Left cardiac atrium (tissue), 4 donors: ENCODE data around the gene SMIM22. TPM values are rescaled to one million over a fixed set of nuclear protein-coding genes. Genes with fewer than 3 reads are reported as not detected.

Experiments
- ATAC-seq, 2 donors: fragments of 200-7000 bp; cut with Tn5 transposase; one replicate each; pipeline ENCODE4 v1.9.1; 2020; ENCODE audit warnings: mild to moderate bottlenecking in 2 of 2, moderate library complexity in 2 of 2
- DNase-seq: peaks from one replicate; pipeline ENCODE4 v3.0.0-alpha.2; 2020
- intact Hi-C, 2 donors: fragments of 100-400 bp; cut with DNase I; formaldehyde crosslinking; loops; one replicate each; pipeline versions ENCODE4 v1.14.1 to v1.15.1; 2022 to 2023
- total RNA-seq, 2 donors: library from RNA; stranded (reverse); fragmentation: NEBNext Ultra II Directional; extraction: Animal tissue kit (Norgen Biotek cat#: 25700); gene quantifications; one replicate each; pipeline ENCODE4 v1.2.1, GENCODE V29; 2021
- donor health status: DM: no; HTN: yes; CAD: no.
- donor health status: DM: no; HTN: yes; CAD: no; lungs with severe emphysema.
- donor health status: DM: yes; HTN: yes; CAD: no.
- donor health status: Dilated cardiomyopathy.

Gene SMIM22
- total RNA-seq, 2 donors from 2014 or later = not detected

GRCh38 chr16:4790261-4790660 is 4.9 kb upstream of the SMIM22 start:
- DNase-seq (no peak), ATAC-seq (no peak)
- intact Hi-C loops = no loop called here

GRCh38 chr16:4790871-4791270 is 4.3 kb upstream of the SMIM22 start:
- no peak for ATAC-seq
- intact Hi-C loops = no loop called here
- DNase-seq = no peak

- intact Hi-C loops = no loop called here
- DNase-seq = no peak
- ATAC-seq = no peak
Observed at GRCh38 chr16:4792951-4793513, 2.1 kb upstream of the SMIM22 start.

- intact Hi-C loops = no loop called here
- DNase-seq = no peak
- ATAC-seq = no peak
Observed at GRCh38 chr16:4795828-4796572, 831 bp downstream of the SMIM22 start.

- intact Hi-C loops = no loop called here
- DNase-seq (no peak), ATAC-seq (no peak)
Observed at GRCh38 chr16:4796982-4797804, 2.0 kb downstream of the SMIM22 start.

GRCh38 chr16:4797805-4798252 is 2.7 kb downstream of the SMIM22 start:
- intact Hi-C loops = no loop called here
- ATAC-seq (no peak), DNase-seq (no peak)

- intact Hi-C loops = no loop called here
- ATAC-seq = no peak
- DNase-seq = no peak
Observed at GRCh38 chr16:4798456-4798855, 3.3 kb downstream of the SMIM22 start.

- ATAC-seq (no peak), DNase-seq (no peak)
- intact Hi-C loops = no loop called here
Observed at GRCh38 chr16:4799171-4799855, 4.1 kb downstream of the SMIM22 start.

GRCh38 chr16:4800290-4801041 is 5.3 kb downstream of the SMIM22 start:
- ATAC-seq (no peak), DNase-seq (peak; percentile 52)
- intact Hi-C loops = no loop called here

GRCh38 chr16:4801051-4801961 is 6.1 kb downstream of the SMIM22 start:
- ATAC-seq = no peak
- no peak for DNase-seq

GRCh38 chr16:4801962-4802658 is 6.9 kb downstream of the SMIM22 start, which contains the start of gene ROGDI:
Gene ROGDI, minus strand, starts transcription at chr16:4802633. Its CDS starts 62 bp downstream, at chr16:4802571.
- DNase-seq = peak; percentile 82
- intact Hi-C loops = no loop called here
- peak; percentile 35 to 45 for ATAC-seq

More at GRCh38 chr16:4801051-4801961, 6.1 kb downstream of the SMIM22 start:
- intact Hi-C loops = no loop called here

GRCh38 chr16:4802659-4803287 is 7.6 kb downstream of the SMIM22 start:
- intact Hi-C loops = no loop called here
- peak; percentile 96 to 97 for ATAC-seq
- peak; percentile 94 for DNase-seq

GRCh38 chr16:4803401-4803844 is 8.3 kb downstream of the SMIM22 start:
- no peak for DNase-seq
- no peak for ATAC-seq
- intact Hi-C loops = no loop called here

GRCh38 chr16:4803898-4804762 is 9.0 kb downstream of the SMIM22 start:
- intact Hi-C loops = loop anchor here in 1 of 2 donors (2.0 kb wide), 1 partner anchor 153 kb away; no protein-coding TSS in a partner anchor

GRCh38 chr16:4805231-4805630 is 10.1 kb downstream of the SMIM22 start:
- DNase-seq = peak; percentile 43
- intact Hi-C loops = loop anchor here in 1 of 2 donors (2.0 to 5.0 kb wide), 2 partner anchors 42 to 152 kb away; partner anchors contain the start of genes GLYR1 and UBN1
- no peak for ATAC-seq

More at GRCh38 chr16:4803898-4804762, 9.0 kb downstream of the SMIM22 start:
- ATAC-seq = no peak
- DNase-seq = no peak
